Natural killer cell (primary cell): ENCODE results near the gene NUCB1. TPM values are rescaled to one million over a fixed set of nuclear protein-coding genes. Genes with fewer than 3 reads are reported as not detected.

Experiments
- ATAC-seq, 3 donors: fragments of 150-1000 bp in 2 of 3; fragments of 200-7000 bp in 1 of 3; cut with Tn5 transposase; 1 replicate in 1 of 3; 2 replicates in 2 of 3; pipeline ENCODE4 v1.10.0; 2021; ENCODE audit warnings: mild to moderate bottlenecking in 2 of 3, moderate library complexity in 2 of 3
- DNase-seq, 2 donors: peaks; one replicate each; pipeline versions ENCODE4 v3.0.0 to v3.0.0-alpha.2; 2013 to 2021; ENCODE audit warnings: mixed read lengths in 1 of 2
- H3K27ac ChIP-seq: one replicate; pipeline ENCODE4 v1.5.1; 2013; ENCODE audit warnings: mild to moderate bottlenecking, low read length
- H3K27me3 ChIP-seq: one replicate; pipeline ENCODE4 v1.6.1; 2013; ENCODE audit warnings: low read length; ENCODE audit not compliant: control insufficient read depth, insufficient read depth
- H3K36me3 ChIP-seq: one replicate; pipeline ENCODE4 v1.6.1; 2013; ENCODE audit warnings: low read length; ENCODE audit not compliant: control insufficient read depth, insufficient read depth
- H3K4me1 ChIP-seq: one replicate; pipeline ENCODE4 v1.6.1; 2013; ENCODE audit warnings: low read length; ENCODE audit not compliant: control insufficient read depth, insufficient read depth
- H3K4me3 ChIP-seq: one replicate; pipeline ENCODE4 v1.5.1; 2013; ENCODE audit warnings: low read length
- H3K9me3 ChIP-seq: one replicate; pipeline ENCODE4 v1.6.1; 2013; ENCODE audit warnings: low read length; ENCODE audit not compliant: control insufficient read depth, insufficient read depth
- H3K27ac Mint-ChIP-seq, 2 donors: one replicate each; pipeline ENCODE4 v1.8.0; 2022; ENCODE audit warnings: mild to moderate bottlenecking in 2 of 2, mixed read lengths in 2 of 2, moderate library complexity in 1 of 2
- H3K27me3 Mint-ChIP-seq, 2 donors: one replicate each; pipeline ENCODE4 v1.8.0; 2022; ENCODE audit warnings: low read depth in 2 of 2, mixed read lengths in 2 of 2
- H3K36me3 Mint-ChIP-seq: one replicate; pipeline ENCODE4 v1.8.0; 2022; ENCODE audit warnings: mixed read lengths
- H3K4me1 Mint-ChIP-seq, 2 donors: one replicate each; pipeline ENCODE4 v1.8.0; 2022; ENCODE audit warnings: mixed read lengths in 2 of 2
- H3K4me3 Mint-ChIP-seq: one replicate; pipeline ENCODE4 v1.8.0; 2022; ENCODE audit warnings: mild to moderate bottlenecking, moderate library complexity, mixed read lengths
- H3K9me3 Mint-ChIP-seq, 2 donors: one replicate each; pipeline ENCODE4 v1.8.0; 2022; ENCODE audit warnings: mixed read lengths in 2 of 2
- CTCF ChIP-seq: fragments of 200-600 bp; IDR thresholded peaks from one replicate; pipeline ENCODE4 v1.8.0; 2022; ENCODE audit warnings: antibody characterized with exemption
- WGBS: methylation state at CpG from one replicate; pipeline ENCODE4 v1.1.7; 2013; ENCODE audit warnings: missing lambda C conversion rate; ENCODE audit not compliant: insufficient coverage; 5-methylcytosine and 5-hydroxymethylcytosine counted together
- intact Hi-C: fragments of 100-400 bp; cut with micrococcal nuclease; formaldehyde crosslinking; loops from one replicate; pipeline ENCODE4 v1.14.2; 2022
- total RNA-seq, 4 donors: library from RNA; stranded (reverse); fragments of 120-200 nt in 1 of 4; gene quantifications; one replicate each; pipeline versions ENCODE4 v1.2.3 to v1.2.4, GENCODE V29; 2013 to 2022

Gene NUCB1
- total RNA-seq, 3 donors from 2014 or later (not counting 1 experiment from before 2014, with no cell fraction given), result 163 to 192 (median 171) TPM

- intact Hi-C loops, result no loop called here
- no peaks in the 10 kb centered on the region for H3K9me3 ChIP-seq
- no peak overlapping the region for H3K4me3 ChIP-seq
- no peaks in the 10 kb centered on the region for H3K36me3 ChIP-seq
- Mint-ChIP-seq H3K36me3 (no peaks in the 10 kb centered on the region), H3K27ac (peak overlapping the region; percentile 11 to 45), H3K9me3 (no peaks in the 10 kb centered on the region), H3K4me1 (no peaks in the 10 kb centered on the region), H3K4me3 (no peak overlapping the region), H3K27me3 (peaks cover 0 to 3% of the 10 kb centered on the region in 2 donors)
- H3K27ac ChIP-seq, result no peak overlapping the region
- H3K4me1 ChIP-seq, result no peaks in the 10 kb centered on the region
- no peak for TF ChIP-seq CTCF
- H3K27me3 ChIP-seq, result no peaks in the 10 kb centered on the region
- ATAC-seq (peak in 1 of 3 donors; percentile 33), DNase-seq (no peak)
- 77% methylated on average over 6 of the region's 6 CpGs for WGBS
These were observed 33.4 kb upstream of the NUCB1 start for GRCh38 chr19:48866692-48867091.

GRCh38 chr19:48867123-48867745 is 32.9 kb upstream of the NUCB1 start:
- H3K4me1 Mint-ChIP-seq, result peaks cover 3% of the 10 kb centered on the region in 2 donors
- H3K36me3 Mint-ChIP-seq, result no peaks in the 10 kb centered on the region
- no peaks in the 10 kb centered on the region for H3K27me3 ChIP-seq
- peaks cover 4% of the 10 kb centered on the region for H3K4me1 ChIP-seq
- DNase-seq (no peak), ATAC-seq (no peak)
- intact Hi-C loops, result no loop called here
- H3K4me3 ChIP-seq, result no peak overlapping the region
- H3K9me3 ChIP-seq, result no peaks in the 10 kb centered on the region
- no peaks in the 10 kb centered on the region for H3K9me3 Mint-ChIP-seq
- H3K36me3 ChIP-seq, result no peaks in the 10 kb centered on the region
- H3K27ac ChIP-seq, result no peak overlapping the region
- H3K27ac Mint-ChIP-seq, result peak overlapping the region; percentile 11 to 45
- peaks cover 0 to 3% of the 10 kb centered on the region in 2 donors for H3K27me3 Mint-ChIP-seq
- TF ChIP-seq CTCF, result no peak
- 81% methylated on average over 14 of the region's 14 CpGs for WGBS
- H3K4me3 Mint-ChIP-seq, result no peak overlapping the region

- Histone ChIP-seq H3K4me1 (peaks cover 7% of the 10 kb centered on the region), H3K36me3 (no peaks in the 10 kb centered on the region), H3K27ac (no peak overlapping the region), H3K4me3 (no peak overlapping the region), H3K27me3 (no peaks in the 10 kb centered on the region), H3K9me3 (no peaks in the 10 kb centered on the region)
- no peaks in the 10 kb centered on the region for H3K36me3 Mint-ChIP-seq
- DNase-seq (no peak), ATAC-seq (no peak)
- no peaks in the 10 kb centered on the region for H3K9me3 Mint-ChIP-seq
- WGBS, result 88% methylated on average over 7 of the region's 7 CpGs
- intact Hi-C loops, result no loop called here
- peaks cover 0 to 5% of the 10 kb centered on the region in 2 donors for H3K27me3 Mint-ChIP-seq
- no peak for TF ChIP-seq CTCF
- H3K27ac Mint-ChIP-seq, result peak overlapping the region in 1 of 2 donors; percentile 27
- no peak overlapping the region for H3K4me3 Mint-ChIP-seq
- peaks cover 8% of the 10 kb centered on the region in 2 donors for H3K4me1 Mint-ChIP-seq
These were observed 32.4 kb upstream of the NUCB1 start for GRCh38 chr19:48867746-48868113.
